ENCODE results near the gene TMED9.

- TF ChIP-seq CTCF (IDR thresholded peaks at IDR 0.05; ENCODE audit: borderline replicate concordance, extremely low read depth, low read length, poor library complexity, severe bottlenecking) (no peak), EZH2 (IDR thresholded peaks at IDR 0.05; ENCODE audit: borderline replicate concordance, low read depth, low read length, severe bottlenecking) (no peak)
Measured at GRCh38 chr5:177592010-177592834, at the start of gene TMED9.
